DOHH2 (cell line): ENCODE results near the gene AUTS2.
A peak's percentile ranks its signal among the peaks of the same experiment; 100 is the strongest.

Experiments used
- EZH2phosphoT487 ChIP-seq: fragments of 200-600 bp; sonication (generic); IDR thresholded peaks from 2 replicates; pipeline ENCODE4 v1.6.1; 2017; ENCODE audit warnings: borderline replicate concordance, mild to moderate bottlenecking, antibody characterized with exemption, low read length, moderate library complexity, mixed read lengths
- TF ChIP-seq, protein P1 (sequence below): fragments of 200-600 bp; sonication (generic); IDR thresholded peaks from one replicate; pipeline ENCODE4 v1.5.1; 2014; ENCODE audit warnings: antibody characterized with exemption, mild to moderate bottlenecking, low read depth, low read length; ENCODE audit not compliant: poor library complexity, severe bottlenecking

DNA sequence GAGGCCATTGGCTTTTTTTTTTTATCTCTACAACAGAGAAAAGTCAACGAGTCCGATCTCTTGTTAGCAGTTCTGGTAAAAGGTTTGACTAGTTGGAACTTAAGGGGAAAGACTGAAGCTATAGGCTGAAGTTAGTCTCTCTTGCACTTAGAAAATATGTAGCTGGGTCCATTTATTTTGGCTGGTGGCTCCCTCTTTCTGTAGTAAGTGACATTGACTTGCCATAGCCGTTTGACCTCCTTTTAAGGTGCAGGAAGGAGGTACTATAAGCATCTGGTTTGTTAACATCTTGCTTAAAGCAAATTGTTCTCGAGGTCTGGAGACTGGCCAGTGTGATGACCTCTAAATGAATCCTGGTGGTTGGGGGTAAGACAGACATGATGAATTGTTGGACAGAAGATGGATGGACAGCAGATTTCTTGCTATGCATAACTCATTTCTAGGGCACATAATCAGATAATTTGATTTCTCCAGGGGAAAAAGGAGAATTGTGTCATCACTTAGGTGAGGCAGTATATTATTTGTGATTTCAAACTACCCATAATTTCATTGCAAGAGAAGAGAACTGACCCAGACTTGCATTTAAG lies 1177.4 kb downstream of the AUTS2 start:
- TF ChIP-seq, protein P1, sequence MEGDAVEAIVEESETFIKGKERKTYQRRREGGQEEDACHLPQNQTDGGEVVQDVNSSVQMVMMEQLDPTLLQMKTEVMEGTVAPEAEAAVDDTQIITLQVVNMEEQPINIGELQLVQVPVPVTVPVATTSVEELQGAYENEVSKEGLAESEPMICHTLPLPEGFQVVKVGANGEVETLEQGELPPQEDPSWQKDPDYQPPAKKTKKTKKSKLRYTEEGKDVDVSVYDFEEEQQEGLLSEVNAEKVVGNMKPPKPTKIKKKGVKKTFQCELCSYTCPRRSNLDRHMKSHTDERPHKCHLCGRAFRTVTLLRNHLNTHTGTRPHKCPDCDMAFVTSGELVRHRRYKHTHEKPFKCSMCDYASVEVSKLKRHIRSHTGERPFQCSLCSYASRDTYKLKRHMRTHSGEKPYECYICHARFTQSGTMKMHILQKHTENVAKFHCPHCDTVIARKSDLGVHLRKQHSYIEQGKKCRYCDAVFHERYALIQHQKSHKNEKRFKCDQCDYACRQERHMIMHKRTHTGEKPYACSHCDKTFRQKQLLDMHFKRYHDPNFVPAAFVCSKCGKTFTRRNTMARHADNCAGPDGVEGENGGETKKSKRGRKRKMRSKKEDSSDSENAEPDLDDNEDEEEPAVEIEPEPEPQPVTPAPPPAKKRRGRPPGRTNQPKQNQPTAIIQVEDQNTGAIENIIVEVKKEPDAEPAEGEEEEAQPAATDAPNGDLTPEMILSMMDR, result peak; percentile 41
- no peak for TF ChIP-seq EZH2phosphoT487
